K562 (cell line): ENCODE results near the gene NNAT. TPM values are rescaled to one million over a fixed set of nuclear protein-coding genes. Genes with fewer than 3 reads are reported as not detected.

Experiments used
- ATAC-seq: fragments of 200-7000 bp; cut with Tn5 transposase; 3 replicates; pipeline ENCODE4 v1.9.1; 2020; ENCODE audit warnings: moderate library complexity
- BruUV-seq: library from RNA; stranded (reverse); fragments of 400-500 nt; replicated peaks from 2 replicates; lab custom pipeline; 2021; lab: Mats Ljungman, UMichigan
- CTCF ChIA-PET: fragments of 300-600 bp; formaldehyde crosslinking; extraction: SDS; loops from one replicate; lab custom pipeline; 2021; ENCODE audit warnings: low intra/inter-chr PET ratio; lab: Yijun Ruan, JAX
- POLR2A ChIA-PET: fragments of 300-600, 350-650 bp; sonication (Branson Sonifier 250); formaldehyde crosslinking; extraction: SDS; loops from one replicate; lab custom pipeline; 2021; ENCODE audit warnings: antibody characterized with exemption, inconsistent platforms; lab: Yijun Ruan, JAX
- DNase-seq, 4 experiments: peaks; one replicate each; pipeline versions ENCODE4 v3.0.0 to v3.0.0-alpha.2; 2011 to 2018; ENCODE audit warnings: low spot score in 3 of 4, mixed read lengths in 3 of 4; ENCODE audit errors: extremely low read depth in 1 of 4
- FAIRE-seq: peaks from 2 replicates; lab custom pipeline; 2011; peaks lifted over from hg19 to GRCh38; lab: Jason Lieb, UNC
- H2AFZ ChIP-seq: 2 replicates; pipeline ENCODE4 v1.6.0; 2011; ENCODE audit warnings: low read depth, low read length, control low read depth, inconsistent platforms
- H3K27ac ChIP-seq: fragments of 200-600 bp; 3 replicates; pipeline ENCODE4 v1.8.0; 2011; ENCODE audit warnings: low read depth, mild to moderate bottlenecking, control low read depth, inconsistent platforms, low read length, moderate library complexity, mixed read lengths; ENCODE audit errors: extremely low read depth
- H3K27me3 ChIP-seq, 2 experiments: fragments of 300-600 bp in 1 of 2; 2 replicates in 1 of 2; 3 replicates in 1 of 2; pipeline versions ENCODE4 v1.6.0 to v1.8.0; 2011; ENCODE audit warnings: inconsistent platforms in 2 of 2, low read length in 2 of 2, mild to moderate bottlenecking in 1 of 2, mixed read lengths in 1 of 2, moderate library complexity in 1 of 2; ENCODE audit not compliant: control insufficient read depth in 2 of 2, insufficient read depth in 2 of 2
- H3K36me3 ChIP-seq: fragments of 300-600 bp; 3 replicates; pipeline ENCODE4 v1.8.0; 2011; ENCODE audit warnings: mild to moderate bottlenecking, low read length, inconsistent platforms; ENCODE audit not compliant: control insufficient read depth, insufficient read depth
- H3K4me1 ChIP-seq, 2 experiments: fragments of 200-600 bp in 1 of 2; replicated peaks in 1 of 2; 2 replicates in 1 of 2; 3 replicates in 1 of 2; pipeline versions ENCODE4 v1.5.1 to v1.8.0; 2011; ENCODE audit warnings: inconsistent platforms in 2 of 2, low read length in 2 of 2, mild to moderate bottlenecking in 1 of 2, mixed read lengths in 1 of 2, moderate library complexity in 1 of 2; ENCODE audit not compliant: control insufficient read depth in 2 of 2, insufficient read depth in 2 of 2
- H3K4me2 ChIP-seq: 2 replicates; pipeline ENCODE4 v1.6.1; 2011; ENCODE audit warnings: low read length, control low read depth, inconsistent platforms, mixed read lengths; ENCODE audit not compliant: insufficient read depth
- H3K4me3 ChIP-seq: fragments of 200-600 bp; sonication (generic), shearing (Covaris generic); 2 replicates; pipeline ENCODE4 v1.5.1; 2016; ENCODE audit warnings: control low read depth, inconsistent platforms
- H3K79me2 ChIP-seq: fragments of 200-600 bp; 3 replicates; pipeline ENCODE4 v1.8.0; 2011; ENCODE audit warnings: low read length, inconsistent platforms; ENCODE audit not compliant: control insufficient read depth, insufficient read depth
- H3K9ac ChIP-seq, 2 experiments: 2 replicates each; pipeline versions ENCODE4 v1.6.0 to v1.6.1; 2011; ENCODE audit warnings: low read depth in 2 of 2, low read length in 2 of 2, control low read depth in 1 of 2, inconsistent platforms in 1 of 2, mild to moderate bottlenecking in 1 of 2, mixed read lengths in 1 of 2; ENCODE audit not compliant: insufficient read depth in 1 of 2
- H3K9me1 ChIP-seq: one replicate; pipeline ENCODE4 v1.6.0; 2011; ENCODE audit warnings: inconsistent platforms, mild to moderate bottlenecking, low read length, moderate library complexity; ENCODE audit not compliant: control insufficient read depth, insufficient read depth
- H3K9me3 ChIP-seq: replicated peaks from 2 replicates; pipeline ENCODE4 v1.5.1; 2011; ENCODE audit warnings: low read depth, low read length, inconsistent platforms; ENCODE audit not compliant: control insufficient read depth, insufficient read depth
- H4K20me1 ChIP-seq: replicated peaks from 2 replicates; pipeline ENCODE4 v1.6.1; 2011; ENCODE audit warnings: low read length, inconsistent platforms, mixed read lengths; ENCODE audit not compliant: control insufficient read depth, insufficient read depth
- CREB3L1 ChIP-seq: fragments of 450-650 bp; IDR thresholded peaks from 2 replicates; pipeline ENCODE4 v1.6.1; 2014; ENCODE audit warnings: low read depth, mild to moderate bottlenecking, moderate library complexity, borderline replicate concordance
- DACH1 ChIP-seq: fragments of 450-650 bp; IDR thresholded peaks from 2 replicates; pipeline ENCODE4 v1.6.1; 2018; ENCODE audit not compliant: partially characterized antibody
- DLX4 ChIP-seq: fragments of 250-450 bp; sonication (Bioruptor Pico); IDR thresholded peaks from 2 replicates; pipeline ENCODE4 v1.6.1; 2021; ENCODE audit warnings: mild to moderate bottlenecking
- ELK1 ChIP-seq: sonication (generic); formaldehyde crosslinking; IDR thresholded peaks from 2 replicates; pipeline ENCODE4 v1.8.1; 2022; ENCODE audit warnings: missing genetic modification reagents
- KDM4B ChIP-seq, 2 experiments: fragments of 450-650 bp in 1 of 2; sonication (generic) in 1 of 2; IDR thresholded peaks; 2 replicates each; pipeline ENCODE4 v1.6.1; 2016 to 2017; ENCODE audit warnings: borderline replicate concordance in 2 of 2, antibody characterized with exemption in 1 of 2, low read depth in 1 of 2, mild to moderate bottlenecking in 1 of 2
- RCOR1 ChIP-seq, 2 experiments: IDR thresholded peaks; 2 replicates each; pipeline ENCODE4 v1.6.1; 2012; ENCODE audit warnings: low read depth in 2 of 2, low read length in 2 of 2, borderline replicate concordance in 1 of 2, improper control_type of control experiment in 1 of 2
- TBL1XR1 ChIP-seq, 2 experiments: IDR thresholded peaks; 2 replicates each; pipeline ENCODE4 v1.6.1; 2012; ENCODE audit warnings: improper control_type of control experiment in 2 of 2, low read length in 2 of 2, mild to moderate bottlenecking in 1 of 2
- WGBS: fragments of 100-300 bp; shearing (Covaris generic); methylation state at CpG from one replicate; pipeline ENCODE4 v1.1.6; 2016; ENCODE audit warnings: low coverage, mixed read lengths; ENCODE audit not compliant: insufficient coverage; ENCODE audit errors: missing lambda C conversion rate; 5-methylcytosine and 5-hydroxymethylcytosine counted together
- in situ Hi-C: fragments of 300-500 bp; cut with MboI; formaldehyde crosslinking; loops from 4 replicates; pipeline ENCODE4 v1.15.0; 2018; ENCODE audit warnings: inconsistent platforms, mixed read lengths
- intact Hi-C: fragments of 100-400 bp; cut with micrococcal nuclease; formaldehyde crosslinking; loops from 2 replicates; pipeline ENCODE4 v1.14.2; 2022
- polyA plus RNA-seq, 8 experiments: library from polyadenylated mRNA; depleted of rRNA in 4 of 8; stranded (reverse) in 5 of 8; unstranded in 3 of 8; fragments of >200 nt; fragmentation: Nextera tagmentation in 2 of 8; fragmentation: Illumina TruSeq in 1 of 8; extraction: Ambion mirVana in 2 of 8; extraction: Trizol in 1 of 8; gene quantifications; 2 replicates each; pipeline versions ENCODE4 v1.2.1 to v1.2.3, GENCODE V29; 2011 to 2014; ENCODE audit warnings: inconsistent platforms in 1 of 8, missing spikeins in 1 of 8
- total RNA-seq, 7 experiments: library from RNA; depleted of rRNA in 6 of 7; stranded (reverse); fragments of >200 nt in 6 of 7; fragmentation: Illumina TruSeq in 2 of 7; extraction: Trizol in 2 of 7; gene quantifications; 2 replicates each; pipeline versions ENCODE4 v1.2.1 to v1.2.3, GENCODE V29; 2011 to 2021; ENCODE audit warnings: low replicate concordance in 1 of 7
- TF ChIP-seq, protein P1 (sequence below): fragments of 450-650 bp; formaldehyde crosslinking; IDR thresholded peaks from 2 replicates; pipeline ENCODE4 v1.4.0; 2020; ENCODE audit warnings: mild to moderate bottlenecking

NNAT gene
- total and polyA plus RNA-seq, 9 of the 15 experiments (the other 6 are each of a cell fraction or from before 2014, with no cell fraction given), result 0.13 TPM; not detected in 8

GRCh38 chr20:37539424-37539823 is 18.4 kb downstream of the NNAT start:
- Histone ChIP-seq H3K4me1 (peaks cover 0 to 14% of the 10 kb centered on the region in 2 experiments; a peak in 3 of 5 replicates), H3K79me2 (no peaks in the 10 kb centered on the region)
- no peak for FAIRE-seq
- no peak for TF ChIP-seq KDM4B (IDR thresholded peaks at IDR 0.05; ENCODE audit: borderline replicate concordance in 2 of 2, low read depth in 1 of 2)
- TF ChIP-seq DACH1, result peak; percentile 91
- TF ChIP-seq, all 486 proteins: peak for 1
- Histone ChIP-seq H3K9ac (no peak overlapping the region), H3K9me1 (no peaks in the 10 kb centered on the region), H3K36me3 (no peaks in the 10 kb centered on the region), H2AFZ (no peak overlapping the region), H3K4me3 (no peak overlapping the region), H4K20me1 (no peaks in the 10 kb centered on the region), H3K27me3 (peaks cover 4 to 6% of the 10 kb centered on the region in 2 experiments; a peak in 4 of 5 replicates), H3K9me3 (no peaks in the 10 kb centered on the region), H3K4me2 (no peak overlapping the region), H3K27ac (no peak overlapping the region)
- CTCF ChIA-PET, result no interaction called here
- in situ Hi-C loops, result loop anchor here (5.0 to 10.0 kb wide), 2 partner anchors 285 to 342 kb away; no protein-coding TSS in a partner anchor
- POLR2A ChIA-PET, result interaction anchor here (0.6 kb wide), 2 partner anchors 12 to 274 kb away, joined by 4 read pairs; partner anchors contain the start of gene BLCAP
- 10% methylated on average over 4 of the region's 4 CpGs for WGBS
- no TSS peak for BruUV-seq
- DNase-seq (no peak), ATAC-seq (no peak)
- intact Hi-C loops, result no loop called here

GRCh38 chr20:37540001-37540400 is 19.0 kb downstream of the NNAT start:
- Histone ChIP-seq H4K20me1 (no peaks in the 10 kb centered on the region; the same call in 1 of the 2 replicates), H3K4me1 (peaks cover 0 to 14% of the 10 kb centered on the region in 2 experiments; a peak in 3 of 5 replicates), H3K9ac (no peak overlapping the region), H3K79me2 (no peaks in the 10 kb centered on the region), H2AFZ (no peak overlapping the region), H3K4me2 (no peak overlapping the region), H3K36me3 (no peaks in the 10 kb centered on the region), H3K27ac (no peak overlapping the region), H3K27me3 (peaks cover 4 to 10% of the 10 kb centered on the region in 2 experiments; a peak in 4 of 5 replicates), H3K4me3 (no peak overlapping the region), H3K9me1 (no peaks in the 10 kb centered on the region), H3K9me3 (no peaks in the 10 kb centered on the region)
- DNase-seq (peak in 1 of 4 experiments; percentile 38), ATAC-seq (no peak), FAIRE-seq (no peak)
- POLR2A ChIA-PET, result no interaction called here
- intact Hi-C loops, result no loop called here
- CTCF ChIA-PET, result no interaction called here
- BruUV-seq, result no TSS peak
- 2% methylated on average over 5 of the region's 5 CpGs for WGBS
- in situ Hi-C loops, result no loop called here
- TF ChIP-seq, protein P1, sequence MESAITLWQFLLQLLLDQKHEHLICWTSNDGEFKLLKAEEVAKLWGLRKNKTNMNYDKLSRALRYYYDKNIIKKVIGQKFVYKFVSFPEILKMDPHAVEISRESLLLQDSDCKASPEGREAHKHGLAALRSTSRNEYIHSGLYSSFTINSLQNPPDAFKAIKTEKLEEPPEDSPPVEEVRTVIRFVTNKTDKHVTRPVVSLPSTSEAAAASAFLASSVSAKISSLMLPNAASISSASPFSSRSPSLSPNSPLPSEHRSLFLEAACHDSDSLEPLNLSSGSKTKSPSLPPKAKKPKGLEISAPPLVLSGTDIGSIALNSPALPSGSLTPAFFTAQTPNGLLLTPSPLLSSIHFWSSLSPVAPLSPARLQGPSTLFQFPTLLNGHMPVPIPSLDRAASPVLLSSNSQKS, result no peak
- no peak for TF ChIP-seq CREB3L1
- TF ChIP-seq RCOR1 (IDR thresholded peaks at IDR 0.05; ENCODE audit: borderline replicate concordance in 1 of 2, low read depth in 2 of 2, low read length in 2 of 2), result 0 out of 4 replicates have a peak, but pooled peaks of 1 of the 2 experiments have one; percentile 10
- no peak for TF ChIP-seq TBL1XR1 (IDR thresholded peaks at IDR 0.05; ENCODE audit: low read length in 2 of 2)
- no peak for TF ChIP-seq DLX4 (CRISPR knock-in tag)
- no peak for TF ChIP-seq ELK1 (CRISPR knock-in tag)
